ENCODE data around the gene CTSF.

DNA sequence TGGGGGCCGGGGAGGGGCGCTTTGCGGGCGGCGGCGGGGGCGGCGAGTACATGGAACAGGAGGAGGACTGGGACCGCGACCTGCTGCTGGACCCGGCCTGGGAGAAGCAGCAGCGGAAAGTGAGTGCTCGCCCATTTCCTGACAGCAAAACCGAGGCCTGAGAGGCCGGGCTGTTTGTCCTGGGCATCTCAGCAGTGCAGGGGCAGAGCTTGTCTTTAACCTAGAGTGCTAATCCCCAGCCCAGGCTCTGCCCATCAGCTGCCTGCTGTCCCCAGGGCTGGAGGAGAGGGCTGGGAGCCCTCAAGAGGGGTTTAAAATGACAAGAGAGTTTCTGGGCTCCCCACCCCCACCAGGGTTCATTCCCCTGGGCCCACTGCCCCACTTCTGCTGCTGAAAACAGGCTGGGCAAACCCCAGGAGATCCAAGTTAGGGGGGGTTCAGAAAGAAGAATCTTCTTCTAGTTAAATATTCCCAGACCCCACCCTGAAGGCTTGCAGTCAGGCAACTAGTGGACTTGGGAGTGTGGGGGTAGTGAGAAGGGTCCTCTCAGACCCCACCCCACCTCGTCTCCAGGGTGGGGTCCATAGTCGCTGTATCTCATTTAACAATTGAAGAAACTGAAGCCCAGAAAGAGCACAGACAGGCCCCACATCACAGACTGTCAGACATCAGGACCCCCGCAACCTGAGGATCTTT lies 21.3 kb downstream of the CTSF start:
- TF ChIP-seq, protein P1, sequence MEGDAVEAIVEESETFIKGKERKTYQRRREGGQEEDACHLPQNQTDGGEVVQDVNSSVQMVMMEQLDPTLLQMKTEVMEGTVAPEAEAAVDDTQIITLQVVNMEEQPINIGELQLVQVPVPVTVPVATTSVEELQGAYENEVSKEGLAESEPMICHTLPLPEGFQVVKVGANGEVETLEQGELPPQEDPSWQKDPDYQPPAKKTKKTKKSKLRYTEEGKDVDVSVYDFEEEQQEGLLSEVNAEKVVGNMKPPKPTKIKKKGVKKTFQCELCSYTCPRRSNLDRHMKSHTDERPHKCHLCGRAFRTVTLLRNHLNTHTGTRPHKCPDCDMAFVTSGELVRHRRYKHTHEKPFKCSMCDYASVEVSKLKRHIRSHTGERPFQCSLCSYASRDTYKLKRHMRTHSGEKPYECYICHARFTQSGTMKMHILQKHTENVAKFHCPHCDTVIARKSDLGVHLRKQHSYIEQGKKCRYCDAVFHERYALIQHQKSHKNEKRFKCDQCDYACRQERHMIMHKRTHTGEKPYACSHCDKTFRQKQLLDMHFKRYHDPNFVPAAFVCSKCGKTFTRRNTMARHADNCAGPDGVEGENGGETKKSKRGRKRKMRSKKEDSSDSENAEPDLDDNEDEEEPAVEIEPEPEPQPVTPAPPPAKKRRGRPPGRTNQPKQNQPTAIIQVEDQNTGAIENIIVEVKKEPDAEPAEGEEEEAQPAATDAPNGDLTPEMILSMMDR (IDR thresholded peaks at IDR 0.05 in 8 of 11, conservative IDR thresholded peaks at IDR 0.05 in 3 of 11) = no peak
- TF ChIP-seq POLR2A (IDR thresholded peaks at IDR 0.05) (no peak), POLR2AphosphoS5 (IDR thresholded peaks at IDR 0.05) (no peak)
